ENCODE measurements around the gene CD300C.

GRCh38 chr17:74554909-74555308, 9.0 kb upstream of the CD300C start:
- TF ChIP-seq CTCF (conservative IDR thresholded peaks at IDR 0.05) (no peak), ZFX (IDR thresholded peaks at IDR 0.05) (no peak)

Measured in C4-2B (cell line).